GM18507 (cell line): ENCODE data around the gene ZSCAN30.

Source experiments
- DNase-seq: peaks from one replicate; pipeline ENCODE4 v3.0.0; 2011; ENCODE audit warnings: low read depth; ENCODE audit not compliant: insufficient read length; ENCODE audit errors: extremely low spot score
- FAIRE-seq: peaks from 2 replicates; lab custom pipeline; 2011; peaks lifted over from hg19 to GRCh38; lab: Jason Lieb, UNC

The ZSCAN30 gene

GRCh38 chr18:35290094-35290735 is at the start of gene ZSCAN30:
TSS of gene ZSCAN30 (minus strand) at chr18:35290229. CDS start at chr18:35264352, 25,877 bp downstream.
- FAIRE-seq (peak; percentile 97), DNase-seq (peak; percentile 87)

- no peak for FAIRE-seq
Measured at GRCh38 chr18:35337286-35337685, 47.3 kb upstream of the ZSCAN30 start.

GRCh38 chr18:35335866-35336265 is 45.8 kb upstream of the ZSCAN30 start:
- DNase-seq (no peak), FAIRE-seq (no peak)

More at GRCh38 chr18:35337286-35337685, 47.3 kb upstream of the ZSCAN30 start:
- DNase-seq, result no peak

GRCh38 chr18:35334821-35335220 is 44.8 kb upstream of the ZSCAN30 start:
- no peak for FAIRE-seq
- DNase-seq, result no peak

- DNase-seq (no peak), FAIRE-seq (no peak)
Measured at GRCh38 chr18:35334212-35334611, 44.2 kb upstream of the ZSCAN30 start.

GRCh38 chr18:35331367-35332087 is 41.5 kb upstream of the ZSCAN30 start:
- no peak for FAIRE-seq
- DNase-seq, result no peak

- FAIRE-seq (no peak), DNase-seq (no peak)
Measured at GRCh38 chr18:35328868-35329267, 38.8 kb upstream of the ZSCAN30 start.

- no peak for FAIRE-seq
- no peak for DNase-seq
Measured at GRCh38 chr18:35326695-35327387, 36.8 kb upstream of the ZSCAN30 start.

- DNase-seq (no peak), FAIRE-seq (no peak)
Measured at GRCh38 chr18:35324926-35325655, 35.1 kb upstream of the ZSCAN30 start.

- DNase-seq (no peak), FAIRE-seq (no peak)
Measured at GRCh38 chr18:35322486-35323458, 32.7 kb upstream of the ZSCAN30 start.

GRCh38 chr18:35311496-35311895 is 21.5 kb upstream of the ZSCAN30 start:
- DNase-seq, result no peak
- FAIRE-seq, result no peak

GRCh38 chr18:35306588-35307250 is 16.7 kb upstream of the ZSCAN30 start:
- DNase-seq (no peak), FAIRE-seq (no peak)

- no peak for FAIRE-seq
- DNase-seq, result no peak
Measured at GRCh38 chr18:35303610-35304009, 13.6 kb upstream of the ZSCAN30 start.

- FAIRE-seq, result no peak
- no peak for DNase-seq
Measured at GRCh38 chr18:35296060-35296459, 6.0 kb upstream of the ZSCAN30 start.

GRCh38 chr18:35291166-35291565 is 1.1 kb upstream of the ZSCAN30 start:
- FAIRE-seq (no peak), DNase-seq (no peak)

- no peak for DNase-seq
- FAIRE-seq, result no peak
Measured at GRCh38 chr18:35289727-35290093, 319 bp downstream of the ZSCAN30 start.

- DNase-seq, result no peak
Measured at GRCh38 chr18:35289293-35289692, 736 bp downstream of the ZSCAN30 start.

GRCh38 chr18:35284841-35285240 is 5.2 kb downstream of the ZSCAN30 start:
- no peak for DNase-seq
- no peak for FAIRE-seq

More at GRCh38 chr18:35289293-35289692, 736 bp downstream of the ZSCAN30 start:
- no peak for FAIRE-seq
